22Rv1 (cell line): ENCODE measurements around the gene TRAPPC11.

Source experiments
- ZFX ChIP-seq: fragments of 450-650 bp; IDR thresholded peaks from 2 replicates; pipeline ENCODE4 v1.6.1; 2017; ENCODE audit warnings: antibody characterized with exemption, borderline replicate concordance
- TF ChIP-seq, protein P1 (sequence below): fragments of 450-650 bp; IDR thresholded peaks from 2 replicates; pipeline ENCODE4 v1.5.1; 2017; ENCODE audit warnings: mild to moderate bottlenecking

DNA sequence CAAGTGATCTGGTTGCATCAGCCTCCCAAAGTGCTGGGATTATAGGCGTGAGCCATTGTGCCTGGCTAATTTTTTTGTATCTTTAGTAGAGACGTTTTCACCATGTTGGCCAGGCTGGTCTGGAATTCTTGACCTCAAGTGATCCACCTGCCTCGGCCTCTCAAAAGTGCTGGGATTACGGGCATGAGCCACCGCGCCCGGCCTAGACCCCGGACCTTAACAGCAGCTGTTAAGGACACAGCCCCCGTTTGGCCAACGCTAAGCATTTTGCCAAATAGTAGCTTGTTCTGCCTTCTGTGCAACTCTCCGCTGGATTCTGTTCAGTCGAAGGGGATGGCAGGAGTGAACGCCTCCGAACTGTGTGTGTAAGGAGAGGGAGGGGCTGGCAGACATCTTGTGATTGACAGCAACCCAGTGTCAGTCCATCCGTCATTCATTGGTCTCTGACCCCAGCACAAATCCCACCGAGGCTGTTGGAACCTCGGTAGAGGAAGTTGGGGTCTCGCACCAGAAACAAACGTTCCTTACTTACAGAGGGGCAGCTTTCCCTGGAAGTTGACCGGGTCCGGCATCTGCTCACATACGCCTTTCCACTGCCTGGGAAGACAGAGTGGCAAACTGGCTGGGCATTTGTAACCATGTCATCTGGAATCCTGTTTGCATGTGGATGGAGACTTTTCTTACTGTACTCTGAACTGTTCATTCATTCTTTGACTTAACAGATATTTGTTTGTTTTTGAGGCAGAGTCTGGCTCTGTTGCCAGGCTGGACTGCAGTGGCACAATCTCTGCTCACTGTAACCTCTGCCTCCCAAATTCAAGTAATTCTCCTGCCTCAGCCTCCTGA is 69.4 kb downstream of the TRAPPC11 start:
- TF ChIP-seq, protein P1, sequence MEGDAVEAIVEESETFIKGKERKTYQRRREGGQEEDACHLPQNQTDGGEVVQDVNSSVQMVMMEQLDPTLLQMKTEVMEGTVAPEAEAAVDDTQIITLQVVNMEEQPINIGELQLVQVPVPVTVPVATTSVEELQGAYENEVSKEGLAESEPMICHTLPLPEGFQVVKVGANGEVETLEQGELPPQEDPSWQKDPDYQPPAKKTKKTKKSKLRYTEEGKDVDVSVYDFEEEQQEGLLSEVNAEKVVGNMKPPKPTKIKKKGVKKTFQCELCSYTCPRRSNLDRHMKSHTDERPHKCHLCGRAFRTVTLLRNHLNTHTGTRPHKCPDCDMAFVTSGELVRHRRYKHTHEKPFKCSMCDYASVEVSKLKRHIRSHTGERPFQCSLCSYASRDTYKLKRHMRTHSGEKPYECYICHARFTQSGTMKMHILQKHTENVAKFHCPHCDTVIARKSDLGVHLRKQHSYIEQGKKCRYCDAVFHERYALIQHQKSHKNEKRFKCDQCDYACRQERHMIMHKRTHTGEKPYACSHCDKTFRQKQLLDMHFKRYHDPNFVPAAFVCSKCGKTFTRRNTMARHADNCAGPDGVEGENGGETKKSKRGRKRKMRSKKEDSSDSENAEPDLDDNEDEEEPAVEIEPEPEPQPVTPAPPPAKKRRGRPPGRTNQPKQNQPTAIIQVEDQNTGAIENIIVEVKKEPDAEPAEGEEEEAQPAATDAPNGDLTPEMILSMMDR = no peak
- TF ChIP-seq ZFX = no peak
